NOMO-1 treated with DMSO at 0.1 percent for 48 hours (cell line): ENCODE data around the gene ADSL.
"Not testable (repeated sequence)": the region's sequence is repeated elsewhere in the genome, so short reads cannot be mapped to it uniquely, and the experiment has no call there.

Experiments
- DNase-seq: peaks from one replicate; lab custom pipeline; 2025; ENCODE audit not compliant: unreplicated experiment; lab: John Stamatoyannopoulos, UW

ADSL gene

DNA sequence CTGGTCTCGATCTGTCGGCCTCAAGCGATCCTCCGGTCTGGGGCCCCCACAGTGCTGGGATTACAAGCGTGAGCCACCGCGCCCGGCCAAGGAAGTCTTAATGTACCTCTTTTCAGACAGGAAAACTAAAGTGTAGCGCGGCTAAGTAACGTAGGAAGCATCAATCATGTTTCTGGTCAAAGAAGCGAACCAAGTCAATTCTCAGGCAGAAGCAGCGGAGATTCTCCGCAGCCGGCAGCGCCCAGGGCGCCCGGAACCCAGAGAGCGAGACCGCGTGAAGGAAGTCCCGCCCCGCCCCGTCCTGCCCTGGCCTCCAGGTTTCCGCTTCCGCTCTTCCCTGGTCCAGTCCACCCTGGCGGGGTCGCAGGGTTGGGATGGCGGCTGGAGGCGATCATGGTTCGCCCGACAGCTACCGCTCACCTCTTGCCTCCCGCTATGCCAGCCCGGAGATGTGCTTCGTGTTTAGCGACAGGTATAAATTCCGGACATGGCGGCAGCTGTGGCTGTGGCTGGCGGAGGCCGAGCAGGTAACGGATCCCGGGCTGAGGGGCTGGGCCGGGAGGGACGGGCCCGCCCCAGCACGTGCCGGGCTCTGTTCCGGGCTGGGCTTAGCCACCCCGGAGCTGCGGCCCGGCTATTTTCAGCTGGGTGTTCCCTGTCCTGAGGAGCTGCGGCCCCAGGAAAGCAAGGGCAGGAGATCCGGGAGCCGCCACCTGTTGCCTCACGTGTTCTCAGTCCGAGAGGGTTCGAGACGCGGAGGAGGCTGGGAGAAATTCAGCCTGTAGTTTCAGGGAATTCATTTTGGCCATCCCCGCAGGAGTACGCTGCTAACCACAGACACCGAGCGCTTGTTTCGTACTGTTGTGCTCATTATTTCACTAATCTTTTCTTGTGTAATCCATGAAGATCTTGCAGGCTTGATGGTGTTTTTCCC lies at the start of gene ADSL:
TSS of gene ADSL (plus strand) at position 316 of the 934 bp plus-strand sequence. CDS start at position 375, 59 bp downstream.
- DNase-seq, result peak; percentile 82

DNA sequence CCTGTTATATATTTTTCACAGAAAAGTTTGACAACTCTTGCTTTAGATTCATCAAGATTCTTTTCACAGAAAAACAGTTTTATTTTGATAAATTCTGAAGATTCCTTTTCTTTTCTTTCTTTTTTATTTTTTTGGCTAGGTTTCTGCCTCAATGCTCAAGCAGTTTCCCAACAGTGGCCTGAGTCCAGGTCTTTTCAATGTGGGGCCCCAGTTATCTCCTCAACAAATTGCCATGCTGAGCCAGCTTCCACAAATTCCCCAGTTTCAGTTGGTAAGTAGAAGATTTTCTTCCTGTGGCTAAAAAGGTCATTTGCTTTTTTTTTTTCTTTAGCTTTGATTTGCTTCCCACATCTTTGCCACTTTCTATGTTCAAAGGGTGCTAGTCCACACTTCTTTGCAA lies 46.0 kb upstream of the ADSL start:
- DNase-seq, result no peak

DNA sequence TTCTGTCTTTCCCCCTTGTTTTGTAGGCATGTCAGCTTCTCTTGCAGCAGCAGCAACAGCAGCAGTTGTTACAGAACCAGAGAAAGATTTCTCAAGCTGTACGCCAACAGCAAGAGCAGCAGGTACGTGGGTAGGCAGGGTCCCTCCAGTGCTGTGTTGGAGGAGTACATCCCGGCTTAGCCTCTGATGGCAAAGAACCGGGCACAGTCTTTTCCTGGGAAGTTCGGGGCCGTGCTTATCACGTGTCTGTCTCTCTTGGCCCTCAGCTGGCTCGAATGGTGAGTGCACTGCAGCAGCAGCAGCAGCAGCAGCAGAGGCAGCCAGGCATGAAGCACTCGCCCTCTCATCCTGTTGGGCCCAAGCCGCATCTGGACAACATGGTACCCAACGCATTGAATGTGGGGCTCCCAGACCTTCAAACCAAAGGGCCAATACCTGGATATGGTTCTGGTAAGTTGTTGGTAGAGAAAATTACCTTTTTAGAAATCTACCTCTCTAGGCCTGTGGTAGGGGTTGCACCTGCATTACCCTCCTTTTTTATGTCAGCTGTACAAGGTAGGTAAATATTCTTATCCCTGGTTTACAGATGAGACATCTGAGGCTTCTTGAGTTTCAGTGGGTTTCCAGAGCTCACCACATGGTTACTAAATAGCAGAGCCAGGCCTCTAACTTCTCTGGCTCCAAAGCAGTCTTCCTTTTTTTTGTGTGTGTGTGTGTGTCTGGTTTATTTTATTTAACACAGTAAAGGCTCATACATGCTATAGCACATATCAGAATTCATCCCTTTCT lies 45.2 kb upstream of the ADSL start:
- DNase-seq, result no peak

DNA sequence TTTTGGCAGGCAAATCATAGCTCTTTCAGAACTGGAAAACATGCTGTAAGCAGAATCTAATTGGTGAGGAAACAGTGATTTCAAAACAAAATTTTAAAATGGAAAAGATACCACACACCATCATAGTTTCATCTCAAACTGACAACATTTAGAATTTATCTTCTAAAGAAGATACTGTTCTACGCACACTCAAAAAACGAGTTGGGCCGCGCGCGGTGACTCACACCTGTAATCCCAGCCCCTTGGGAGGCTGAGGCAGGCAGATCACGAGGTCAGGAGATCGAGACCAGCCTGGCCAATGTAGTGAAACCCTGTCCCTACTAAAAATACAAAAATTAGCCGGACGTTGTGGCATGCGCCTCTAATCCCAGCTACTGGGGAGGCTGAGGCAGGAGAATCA lies 44.2 kb upstream of the ADSL start:
- DNase-seq, result no peak

DNA sequence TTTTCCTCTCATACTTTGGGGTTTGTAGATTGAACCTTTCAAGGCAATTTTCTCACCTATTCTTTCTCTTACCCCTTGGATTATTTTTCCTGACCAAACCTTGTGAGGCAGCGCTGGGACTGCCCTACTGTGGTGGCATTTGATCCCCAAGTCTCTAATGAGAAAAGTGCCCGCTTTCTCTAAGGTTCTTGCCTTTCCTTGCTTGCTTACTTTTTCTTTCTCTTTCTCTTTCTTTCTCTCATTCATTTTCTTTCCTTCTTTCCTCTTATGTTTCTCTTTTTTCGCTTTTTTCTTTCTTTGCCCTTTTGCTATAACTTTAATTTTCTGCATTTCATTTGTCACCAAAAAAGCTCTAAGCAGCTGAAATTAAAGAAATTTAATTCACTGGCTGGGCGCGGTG lies 40.7 kb upstream of the ADSL start:
- DNase-seq, result no peak

DNA sequence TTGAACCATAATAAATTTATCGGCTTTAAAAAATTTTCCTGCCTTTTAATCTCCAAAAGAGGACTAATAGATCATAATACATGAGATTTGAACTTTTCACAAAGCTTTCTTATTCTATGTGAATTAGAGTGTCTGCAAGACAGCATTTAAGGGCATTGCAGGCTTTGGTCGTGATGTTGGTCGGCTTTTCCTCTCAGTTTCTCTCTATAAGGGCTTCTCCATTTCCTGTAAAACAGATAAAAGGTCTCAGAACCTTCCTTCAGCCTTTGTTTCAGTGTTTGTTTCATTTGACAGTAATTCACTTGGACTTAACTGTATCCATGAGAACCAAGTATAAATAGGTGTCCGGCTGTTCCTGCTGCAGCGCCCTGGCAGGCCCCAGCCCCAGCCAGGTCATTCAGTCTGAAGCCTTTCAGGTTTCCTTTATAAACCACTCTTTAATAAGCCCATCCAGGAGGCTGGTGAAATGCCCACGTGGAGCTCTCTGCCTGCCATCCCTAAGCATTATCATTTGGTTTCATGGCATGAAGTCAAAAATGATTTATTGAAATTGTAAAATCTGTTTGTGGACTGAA lies 37.2 kb upstream of the ADSL start:
- DNase-seq, result no peak

DNA sequence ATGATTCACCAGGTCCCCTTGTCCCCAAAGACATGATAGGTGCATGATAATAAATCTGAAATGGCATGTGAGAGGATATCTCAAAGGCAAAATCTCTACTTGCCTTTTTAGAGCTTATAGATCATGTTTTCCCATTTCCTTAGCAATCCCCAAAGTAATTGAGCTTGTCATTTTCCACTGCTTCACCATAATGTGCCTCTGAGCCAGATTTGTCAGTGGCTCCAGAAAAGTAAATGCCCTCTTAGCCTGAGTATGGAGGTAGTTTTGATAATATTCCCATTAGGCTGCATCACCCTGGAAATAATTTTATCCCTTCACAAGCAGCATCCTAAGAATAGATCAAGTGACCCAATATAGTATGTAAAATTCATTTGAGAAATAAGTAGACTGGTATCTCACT lies 36.7 kb upstream of the ADSL start:
- no peak for DNase-seq

DNA sequence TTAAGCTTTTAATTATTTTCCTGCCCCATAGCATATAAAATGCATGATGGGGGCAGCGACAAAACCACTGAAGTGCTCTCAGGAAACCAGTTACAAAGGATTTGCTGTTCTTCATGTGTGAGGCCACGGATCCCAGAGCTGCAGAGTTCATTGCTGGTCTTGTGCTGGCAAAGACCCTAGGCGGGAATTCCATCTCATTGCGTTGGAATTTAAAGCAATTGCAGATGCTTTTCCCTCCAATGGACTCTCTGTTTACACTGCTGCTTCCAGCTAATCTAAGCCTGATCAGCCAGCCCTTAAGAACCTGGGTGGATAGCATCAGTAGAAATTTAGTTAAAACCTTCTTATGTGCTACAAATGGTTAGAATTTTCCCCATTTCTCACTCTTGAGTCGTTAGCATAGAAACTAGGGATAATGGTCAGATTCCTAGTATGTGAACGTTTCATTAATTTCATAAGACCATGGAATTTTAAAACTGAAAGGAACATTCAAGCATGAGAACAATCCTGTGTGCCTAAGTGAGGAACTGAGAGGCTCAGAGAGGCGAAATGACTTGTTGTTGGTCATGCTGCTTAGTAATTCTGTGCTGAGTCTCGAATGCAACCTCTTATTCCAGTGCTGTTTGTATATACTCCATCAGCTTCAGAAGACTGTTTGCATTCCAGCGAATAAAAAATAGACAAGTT lies 36.1 kb upstream of the ADSL start:
- no peak for DNase-seq

DNA sequence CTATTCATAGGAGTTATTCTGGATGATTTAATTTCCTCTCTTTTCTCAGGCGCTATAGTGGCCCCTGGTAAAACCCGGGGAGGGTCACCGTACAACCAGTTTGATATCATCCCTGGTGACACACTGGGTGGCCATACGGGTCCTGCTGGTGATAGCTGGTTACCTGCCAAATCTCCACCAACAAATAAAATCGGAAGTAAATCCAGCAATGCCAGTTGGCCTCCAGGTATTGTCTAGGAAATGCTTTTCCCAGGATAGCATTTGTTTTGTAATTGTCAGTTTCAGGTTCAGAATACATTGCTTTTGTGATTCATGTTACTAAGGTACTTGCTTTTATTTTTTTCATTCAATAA lies 35.6 kb upstream of the ADSL start:
- no peak for DNase-seq

DNA sequence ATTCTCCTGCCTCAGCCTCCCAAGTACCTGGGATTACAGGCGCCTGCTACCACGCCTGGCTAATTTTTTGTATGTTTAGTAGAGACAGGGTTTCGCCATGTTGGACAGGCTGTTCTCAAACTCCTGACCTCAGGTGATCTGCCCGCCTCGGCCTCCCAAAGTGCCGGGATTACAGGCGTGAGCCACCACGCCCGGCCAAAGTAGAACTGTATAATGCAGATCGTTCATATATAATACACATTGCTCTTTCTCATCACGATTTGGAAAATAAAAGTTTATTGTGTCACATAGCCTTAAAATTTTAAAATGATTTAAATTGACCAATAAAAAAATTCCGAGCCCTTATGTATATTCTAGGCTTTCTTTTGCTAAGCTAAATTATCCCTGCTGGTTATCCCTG lies 34.7 kb upstream of the ADSL start:
- DNase-seq, result not testable (repeated sequence)

DNA sequence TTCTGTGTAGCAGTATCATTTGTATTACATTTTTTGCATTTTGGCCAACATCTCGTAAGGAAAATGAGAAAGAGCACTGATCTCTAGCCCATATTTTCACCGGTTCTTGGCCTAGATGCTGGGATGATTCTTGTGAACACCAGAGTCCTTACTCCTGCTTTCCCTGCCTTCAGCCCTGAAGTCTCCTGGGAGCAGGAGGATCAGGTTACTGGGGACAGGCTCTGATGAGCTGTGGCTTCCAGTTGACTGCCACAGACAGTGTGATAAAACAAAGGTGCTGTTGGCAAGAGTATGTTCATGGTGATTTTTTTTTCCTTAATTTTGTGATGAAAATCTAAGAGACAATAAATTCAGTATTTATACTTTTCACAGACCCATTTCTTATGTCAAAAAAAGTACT lies 34.2 kb upstream of the ADSL start:
- no peak for DNase-seq

DNA sequence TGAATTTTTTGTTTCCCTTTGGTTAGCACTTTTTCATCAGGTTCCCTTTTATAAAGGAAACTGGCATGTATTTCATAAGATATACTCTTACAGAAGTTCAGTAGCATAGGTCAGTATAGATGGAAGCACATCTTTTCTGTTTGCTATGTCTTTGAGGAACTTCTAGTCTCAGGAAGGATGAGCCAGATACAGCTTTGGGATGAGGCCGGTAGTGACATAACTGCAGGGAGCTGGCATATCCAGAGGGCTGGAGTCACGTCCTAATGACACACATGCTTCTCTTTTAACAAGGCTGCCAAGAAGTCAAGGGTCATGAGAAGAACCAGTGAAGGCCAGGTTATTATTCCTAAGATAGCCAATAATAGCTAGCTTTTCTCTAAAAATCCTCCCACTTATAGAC lies 33.3 kb upstream of the ADSL start:
- peak; percentile 60 for DNase-seq

DNA sequence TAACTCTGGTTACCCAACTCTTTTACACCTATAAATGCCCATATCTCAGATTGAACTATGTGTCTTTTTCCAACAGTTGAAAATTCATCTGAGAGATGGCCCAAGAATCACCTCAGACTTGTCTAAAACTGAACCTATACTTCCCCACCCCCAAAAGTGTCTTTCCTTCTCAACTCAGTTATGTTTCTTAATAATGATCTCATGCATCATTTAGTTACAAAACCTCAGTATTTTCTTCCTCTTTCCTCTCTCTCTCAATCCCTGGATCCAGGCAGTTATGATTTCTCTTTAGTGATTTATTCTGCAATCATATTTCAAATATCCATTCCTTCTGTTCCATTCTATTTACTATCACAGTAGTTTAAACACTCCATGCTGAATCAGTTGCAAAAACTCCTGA lies 32.3 kb upstream of the ADSL start:
- DNase-seq, result peak; percentile 46

DNA sequence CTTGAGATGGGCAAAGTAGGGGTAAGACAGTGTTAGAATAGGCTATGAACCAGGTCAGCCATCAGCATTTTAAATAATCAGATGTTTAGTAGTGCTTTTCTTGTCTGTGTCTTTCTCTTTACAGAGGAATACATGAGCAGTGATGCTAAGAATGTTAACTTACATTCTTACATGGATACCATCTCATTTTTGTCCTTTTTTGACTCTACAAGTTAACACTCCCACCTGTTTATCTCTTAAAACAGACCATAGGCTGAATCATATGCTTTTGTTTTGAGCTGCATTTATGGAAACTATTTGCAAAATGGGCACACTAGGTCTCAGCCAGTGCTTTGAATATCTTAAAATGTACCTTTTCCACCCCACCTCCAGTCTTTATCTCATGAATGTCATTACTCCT lies 25.6 kb upstream of the ADSL start:
- DNase-seq, result no peak

DNA sequence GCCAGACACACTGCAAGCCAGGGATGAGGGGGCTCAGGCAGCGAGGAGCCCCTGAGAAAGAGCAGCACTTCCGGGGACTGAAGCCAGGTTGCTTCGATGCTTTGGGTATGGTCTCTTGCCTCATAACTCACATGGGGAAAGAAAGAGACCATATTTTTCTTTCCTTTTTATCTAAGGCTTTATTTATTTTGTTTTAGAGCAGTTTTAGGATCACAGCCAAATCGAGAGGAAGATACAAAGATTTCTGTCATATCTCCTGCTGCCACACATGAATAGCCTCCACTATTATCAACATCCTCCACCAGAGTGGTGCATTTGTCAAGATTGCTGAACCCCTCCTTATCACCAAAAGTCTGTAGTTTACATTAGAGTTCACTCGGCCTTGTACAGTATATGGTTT lies 24.3 kb upstream of the ADSL start:
- DNase-seq, result no peak

DNA sequence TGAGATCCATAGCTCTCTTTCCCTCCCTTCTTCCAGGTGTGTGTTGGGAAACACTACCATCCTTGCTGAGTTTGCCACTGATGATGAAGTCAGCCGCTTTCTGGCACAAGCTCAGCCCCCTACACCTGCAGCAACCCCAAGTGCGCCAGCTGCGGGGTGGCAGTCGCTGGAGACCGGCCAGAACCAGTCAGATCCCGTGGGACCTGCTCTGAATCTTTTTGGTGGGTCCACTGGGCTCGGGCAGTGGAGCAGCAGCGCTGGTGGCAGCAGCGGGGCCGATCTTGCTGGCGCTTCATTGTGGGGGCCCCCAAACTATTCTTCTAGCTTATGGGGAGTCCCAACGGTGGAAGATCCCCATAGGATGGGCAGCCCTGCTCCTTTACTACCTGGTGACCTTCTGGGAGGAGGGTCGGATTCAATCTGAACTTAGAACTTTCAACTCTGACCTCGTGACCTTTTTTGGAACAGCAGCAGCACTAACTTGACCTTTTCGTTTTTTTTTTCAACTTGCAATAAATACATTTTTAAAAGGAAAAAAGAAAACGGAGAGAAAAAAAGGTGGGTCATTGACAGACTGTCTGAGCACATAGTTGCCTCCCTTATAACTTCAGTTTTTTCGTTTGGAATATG lies 23.4 kb upstream of the ADSL start:
- DNase-seq, result no peak

DNA sequence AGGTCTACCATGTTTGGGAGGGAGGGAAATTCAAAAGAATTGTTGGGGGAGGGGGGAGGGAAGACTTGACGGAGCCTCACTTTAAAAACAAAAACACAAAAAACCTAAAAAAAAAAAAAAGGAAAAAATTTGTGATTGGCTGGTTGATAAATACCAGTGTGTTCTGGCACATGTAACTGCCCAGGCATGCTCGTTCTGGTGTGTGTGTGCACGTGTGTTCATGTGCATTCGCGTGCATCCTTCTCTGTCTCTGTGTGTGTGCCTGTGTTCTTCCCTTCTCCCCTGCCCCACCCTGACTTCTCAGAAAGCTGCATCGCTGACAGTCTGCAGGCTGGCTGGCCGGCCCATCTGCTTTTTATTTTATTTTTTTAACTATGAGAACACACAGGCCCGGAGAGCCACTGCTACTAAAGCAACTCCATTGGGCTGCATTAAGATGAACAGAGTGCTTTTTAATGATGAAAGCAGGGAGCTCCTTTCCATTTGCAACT lies 22.6 kb upstream of the ADSL start:
- DNase-seq, result no peak

DNA sequence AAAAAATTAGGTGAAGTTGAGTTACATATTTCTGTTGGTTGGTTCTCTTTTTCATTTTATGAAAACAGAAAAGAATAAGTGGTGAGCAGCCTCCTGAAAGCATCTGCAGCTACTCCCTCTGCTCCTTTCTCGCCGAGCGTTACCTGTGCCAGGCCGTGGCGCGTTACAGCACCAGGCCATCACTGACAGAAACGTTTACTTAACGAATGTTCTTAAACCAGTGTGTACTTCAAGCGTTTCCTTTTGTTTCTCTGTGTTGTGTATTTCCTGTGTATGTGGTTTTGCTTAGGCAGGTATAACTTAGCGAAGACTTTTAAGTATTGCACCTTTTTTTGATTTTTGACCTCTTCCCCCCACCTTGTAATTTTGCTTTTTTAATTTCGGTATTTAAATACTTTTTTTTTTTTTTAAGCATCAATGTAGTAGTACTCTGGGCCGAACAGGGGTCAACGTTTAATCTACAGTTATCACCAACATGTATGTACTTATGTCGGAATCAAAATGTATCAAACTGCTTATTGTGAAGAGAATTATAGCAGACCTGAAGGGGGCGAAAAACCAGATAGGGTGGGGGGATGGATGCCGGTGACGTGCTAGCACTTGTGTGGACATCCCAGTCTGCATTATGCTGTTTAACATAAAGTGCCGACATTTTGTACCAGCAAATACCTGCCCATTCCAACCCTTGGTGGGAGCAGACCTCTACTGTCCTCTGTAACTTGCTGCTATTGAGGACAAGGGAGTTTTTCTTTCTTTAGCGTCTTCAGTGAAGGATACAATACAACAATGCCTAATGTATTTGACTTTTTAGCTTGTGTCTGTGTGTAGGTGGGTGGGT lies 21.6 kb upstream of the ADSL start:
- no peak for DNase-seq

DNA sequence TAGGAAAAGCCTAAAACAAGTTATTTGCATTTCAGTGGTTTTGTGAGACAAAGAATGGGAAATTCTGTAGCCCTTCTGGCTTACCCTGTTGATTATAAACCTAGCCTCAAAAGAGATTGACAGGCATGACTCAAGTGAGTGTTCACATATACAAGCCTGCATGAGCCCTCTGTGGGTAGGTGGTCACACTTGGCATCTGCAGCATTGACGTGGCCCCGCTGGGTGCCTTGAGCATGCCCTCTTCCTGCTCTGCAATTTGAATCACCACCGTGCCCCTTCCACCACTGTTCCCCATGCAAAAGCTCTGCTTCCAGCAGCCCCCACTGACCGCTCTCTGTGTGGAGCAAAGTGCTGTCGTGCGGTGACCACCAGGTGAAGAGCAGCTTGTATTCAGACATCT lies 21.0 kb upstream of the ADSL start:
- DNase-seq, result no peak
